NCI-H2107 (cell line): ENCODE measurements around the gene ZSCAN2.

Source experiments
- DNase-seq: peaks from one replicate; lab custom pipeline; 2025; lab: John Stamatoyannopoulos, UW

Gene ZSCAN2

DNA sequence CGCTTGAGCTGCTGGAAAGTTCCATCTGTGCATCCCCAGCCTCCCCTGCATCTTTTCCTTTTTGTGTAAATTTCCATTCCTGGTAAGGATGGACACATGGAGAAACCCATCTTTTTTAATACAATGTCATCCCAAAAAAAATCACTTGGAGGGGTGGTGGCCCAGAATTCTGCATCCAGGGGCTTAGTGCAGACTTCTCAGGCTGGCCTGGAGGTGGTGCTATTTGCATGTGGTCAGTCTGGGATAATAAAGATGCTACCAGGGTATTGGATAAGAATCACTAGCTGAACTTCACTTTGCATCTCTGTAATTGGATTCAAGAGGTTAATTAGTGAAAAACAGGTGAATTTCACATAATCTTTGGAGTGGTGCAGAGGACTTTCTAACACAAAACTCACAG lies 1.8 kb upstream of the ZSCAN2 start:
- no peak for DNase-seq

DNA sequence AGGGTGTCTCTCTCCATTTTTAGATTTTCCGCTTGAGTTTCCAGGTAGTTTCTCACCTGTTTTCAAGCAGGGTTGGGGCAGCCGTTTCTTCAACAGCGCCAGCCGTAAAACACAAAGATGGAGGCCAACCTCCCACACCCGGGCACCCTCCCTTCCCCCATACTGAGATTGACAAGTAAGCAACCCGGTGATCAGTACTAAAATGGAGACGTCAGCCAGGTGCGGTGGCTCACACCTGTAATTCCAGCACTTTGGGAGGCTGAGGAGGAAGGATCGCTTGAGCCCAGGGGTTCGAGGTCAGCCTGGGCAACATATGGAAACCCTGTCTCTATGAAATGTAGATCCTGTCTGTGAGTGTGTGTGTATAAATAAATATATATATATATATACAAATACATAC lies 903 bp upstream of the ZSCAN2 start:
- no peak for DNase-seq

DNA sequence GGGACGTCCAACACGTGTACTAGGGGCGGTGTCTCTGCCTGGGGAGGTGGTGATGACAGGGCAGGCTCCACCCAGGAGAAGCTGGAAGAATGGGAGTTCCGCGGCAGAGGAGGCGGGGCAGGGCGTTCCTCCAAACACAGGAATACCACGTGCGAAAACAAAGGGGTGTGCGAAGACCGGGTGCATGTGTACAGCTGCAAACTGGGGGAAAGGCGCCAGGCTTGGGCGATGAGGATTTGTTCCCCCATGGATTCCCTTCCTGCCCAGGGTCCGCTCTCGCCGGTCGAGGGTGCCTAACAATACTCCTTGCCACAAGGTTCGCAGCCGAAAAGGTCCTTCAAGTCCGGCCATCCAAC lies 500 bp upstream of the ZSCAN2 start:
- peak; percentile 37 for DNase-seq

DNA sequence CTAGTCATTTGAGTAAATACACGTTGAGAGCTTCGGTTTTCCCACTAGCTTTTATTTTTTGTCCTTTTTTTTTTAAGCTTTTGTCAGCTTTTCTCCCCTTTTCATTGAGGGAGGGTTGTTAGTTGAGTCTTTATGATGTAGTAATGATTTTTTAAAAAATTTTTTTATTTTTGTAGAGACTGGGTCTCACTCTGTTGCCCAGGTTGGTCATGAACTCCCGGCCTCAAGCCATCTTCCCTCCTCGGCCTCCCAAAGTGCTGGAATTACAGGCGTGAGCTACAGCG lies 688 bp downstream of the ZSCAN2 start:
- DNase-seq, result no peak

DNA sequence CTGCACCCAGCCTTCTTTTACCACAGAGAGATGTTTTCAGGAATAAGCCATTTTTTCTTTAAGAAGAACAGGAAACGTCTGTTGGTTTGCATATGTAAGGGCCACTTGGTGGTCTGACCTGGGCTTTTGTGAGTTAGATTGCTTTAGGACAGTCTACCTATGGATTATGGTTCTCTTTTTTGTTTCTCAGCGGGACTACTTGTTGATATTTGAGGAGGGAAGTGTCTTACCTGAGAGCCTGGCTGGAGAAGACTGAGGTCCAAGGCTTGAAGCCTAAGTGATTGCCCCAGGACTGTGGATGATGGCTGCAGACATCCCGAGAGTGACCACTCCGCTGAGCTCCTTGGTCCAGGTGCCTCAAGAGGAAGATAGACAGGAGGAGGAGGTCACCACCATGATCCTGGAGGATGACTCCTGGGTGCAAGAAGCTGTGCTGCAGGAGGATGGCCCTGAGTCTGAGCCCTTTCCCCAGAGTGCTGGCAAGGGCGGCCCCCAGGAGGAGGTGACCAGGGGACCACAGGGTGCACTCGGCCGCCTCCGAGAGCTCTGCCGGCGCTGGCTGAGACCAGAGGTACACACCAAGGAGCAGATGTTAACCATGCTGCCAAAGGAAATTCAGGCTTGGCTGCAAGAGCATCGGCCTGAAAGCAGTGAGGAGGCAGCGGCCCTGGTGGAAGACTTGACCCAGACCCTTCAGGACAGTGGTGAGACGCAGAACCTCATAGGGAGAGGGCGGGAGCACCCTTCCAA lies 3.0 kb downstream of the ZSCAN2 start:
- no peak for DNase-seq

DNA sequence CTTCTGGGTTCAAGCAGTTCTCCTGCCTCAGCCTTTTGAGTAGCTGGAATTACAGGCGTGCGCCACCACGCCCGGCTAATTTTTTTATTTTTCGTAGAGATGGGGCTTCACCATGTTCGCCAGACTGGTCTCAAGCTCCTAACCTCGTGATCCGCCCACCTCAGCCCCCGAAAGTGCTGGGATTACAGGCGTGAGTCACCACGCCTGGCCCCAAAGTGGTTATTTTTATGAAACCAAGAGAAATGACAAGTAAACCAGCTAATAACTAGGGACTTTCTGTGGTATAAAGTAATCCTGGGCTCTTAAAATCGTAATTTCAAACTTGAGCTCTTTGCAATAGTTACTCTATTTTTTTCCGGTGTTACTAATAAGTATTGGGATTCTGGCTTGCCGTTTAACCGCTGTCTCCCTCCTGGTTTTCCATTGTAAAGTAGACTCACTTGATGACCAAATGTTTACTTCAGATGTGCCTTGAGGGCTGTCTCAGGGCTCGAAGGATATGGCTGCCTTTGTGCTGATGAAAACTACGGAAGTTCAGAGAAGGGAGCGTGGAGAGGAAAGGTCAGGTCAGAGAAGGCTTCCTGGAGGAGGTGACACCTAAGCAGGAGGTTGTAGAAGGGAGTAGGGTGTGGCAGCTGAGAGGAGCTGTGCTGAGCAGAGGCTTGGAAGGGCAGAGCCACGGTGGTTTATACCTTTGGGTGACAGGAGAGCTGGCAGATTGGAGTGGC lies 4.2 kb downstream of the ZSCAN2 start:
- DNase-seq, result no peak

DNA sequence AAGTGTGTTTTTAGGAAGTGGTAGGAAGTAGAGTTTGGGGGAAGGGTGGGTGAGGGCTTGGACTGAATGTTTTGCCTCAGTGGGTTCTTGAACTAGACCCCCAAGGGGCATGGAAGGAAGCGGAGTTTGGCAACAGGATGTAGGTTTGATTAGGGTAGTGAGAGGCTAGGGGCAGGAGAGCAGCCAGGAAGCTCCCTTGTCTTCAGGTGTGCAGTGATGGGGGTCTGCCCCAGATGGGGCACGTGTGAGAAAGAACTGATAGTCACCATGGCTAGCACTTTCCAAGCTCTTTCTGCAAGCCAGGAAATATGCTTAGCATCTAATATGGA lies 4.7 kb downstream of the ZSCAN2 start:
- DNase-seq, result no peak

DNA sequence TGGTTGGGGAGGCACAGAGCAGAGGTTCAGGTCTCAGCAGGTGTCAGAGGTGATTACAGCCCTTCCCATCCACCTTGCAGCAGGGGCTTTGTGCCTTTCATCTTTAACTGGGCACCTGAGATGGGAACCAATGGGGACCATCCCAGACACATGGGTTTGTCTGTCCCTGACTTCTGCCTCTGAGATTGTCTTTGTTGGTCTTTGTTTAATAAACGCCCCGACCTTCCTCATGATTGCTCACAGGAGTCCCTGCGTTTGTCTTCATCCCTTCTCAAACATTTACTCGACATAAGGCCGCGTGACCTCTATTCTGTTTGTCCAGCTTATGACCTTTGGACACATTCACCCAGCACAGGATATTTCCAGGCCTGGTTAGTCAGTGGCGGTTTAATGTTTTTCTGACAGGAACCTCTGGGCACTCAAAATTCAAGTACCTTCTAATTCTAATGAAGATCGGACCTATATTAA lies 5.9 kb downstream of the ZSCAN2 start:
- no peak for DNase-seq

DNA sequence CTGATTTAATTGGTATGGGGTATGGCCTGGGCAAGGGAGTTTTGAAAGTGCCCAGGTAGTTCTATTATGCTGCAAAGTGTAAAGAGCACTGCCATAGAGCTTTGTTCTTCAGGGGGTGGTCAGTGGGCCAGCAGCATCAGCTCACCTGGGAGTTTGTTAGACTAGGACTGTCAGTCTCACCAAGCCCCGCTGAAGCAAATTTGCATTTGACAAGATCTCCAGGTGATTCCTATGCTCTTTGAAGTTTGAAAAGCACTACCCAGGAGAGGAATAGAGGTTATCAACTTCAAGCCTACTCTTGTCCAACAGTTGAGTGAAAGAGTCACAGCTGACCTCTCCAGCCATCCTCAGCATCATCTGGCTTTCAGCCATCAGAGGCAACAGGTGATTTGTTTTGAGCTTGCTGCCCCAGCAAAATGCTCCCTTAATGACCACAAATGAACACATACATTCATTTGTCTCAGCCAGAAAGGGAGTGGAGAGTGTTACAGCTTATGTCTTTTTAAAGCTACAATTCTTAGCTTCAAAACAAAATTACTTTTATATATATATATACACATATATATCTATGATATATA lies 8.0 kb downstream of the ZSCAN2 start:
- no peak for DNase-seq

DNA sequence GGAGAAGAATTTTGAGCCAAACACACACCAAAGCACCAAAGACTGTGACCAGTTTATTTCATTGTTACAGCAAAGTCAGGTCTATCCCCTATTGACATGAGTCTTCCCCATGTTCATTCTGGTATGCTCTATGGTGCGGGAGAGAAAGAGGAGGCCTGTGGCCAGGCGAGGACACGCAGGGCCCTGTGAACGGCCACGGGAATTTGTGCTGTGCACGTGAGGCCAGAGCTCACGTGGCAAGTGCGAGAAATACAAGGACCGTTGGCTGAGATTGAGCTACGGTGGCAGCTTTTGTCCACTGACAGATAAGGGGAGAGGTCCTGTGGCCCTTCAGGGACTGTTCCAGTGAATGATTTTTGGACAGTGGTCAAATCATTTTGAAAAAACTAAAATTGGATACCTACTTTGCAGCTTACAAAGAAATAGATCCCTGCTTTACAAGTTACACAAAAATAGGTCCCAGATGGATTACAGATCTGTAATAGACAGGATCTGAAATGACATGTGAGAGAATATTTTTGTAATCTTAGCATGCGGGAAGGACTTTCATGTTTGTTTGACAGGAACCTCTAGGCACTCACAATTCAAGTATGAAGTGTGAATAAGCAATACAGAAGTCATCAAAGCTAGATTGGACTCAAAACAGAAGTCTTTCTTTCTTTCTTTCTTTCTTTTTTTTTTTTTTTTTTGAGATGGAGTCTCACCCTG lies 9.2 kb downstream of the ZSCAN2 start:
- DNase-seq, result no peak

DNA sequence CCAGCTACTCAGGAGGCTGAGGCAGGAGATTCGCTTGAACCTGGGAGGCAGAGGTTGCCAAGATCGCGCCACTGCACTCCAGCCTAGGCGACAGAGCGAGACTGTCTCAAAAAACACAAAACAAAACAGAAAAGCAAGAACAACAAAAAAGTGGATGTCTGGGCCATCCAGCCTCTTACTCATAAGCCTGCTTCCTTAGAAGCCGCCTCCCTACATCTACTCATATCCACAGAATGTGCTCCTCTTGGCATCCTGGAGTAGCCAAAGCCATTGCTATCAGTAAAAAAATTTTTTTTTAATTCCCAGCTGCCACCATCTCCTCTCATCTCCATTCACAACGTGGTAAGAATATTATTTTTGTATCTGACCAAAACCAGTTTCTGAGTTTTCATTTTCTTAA lies 10.8 kb downstream of the ZSCAN2 start:
- no peak for DNase-seq

DNA sequence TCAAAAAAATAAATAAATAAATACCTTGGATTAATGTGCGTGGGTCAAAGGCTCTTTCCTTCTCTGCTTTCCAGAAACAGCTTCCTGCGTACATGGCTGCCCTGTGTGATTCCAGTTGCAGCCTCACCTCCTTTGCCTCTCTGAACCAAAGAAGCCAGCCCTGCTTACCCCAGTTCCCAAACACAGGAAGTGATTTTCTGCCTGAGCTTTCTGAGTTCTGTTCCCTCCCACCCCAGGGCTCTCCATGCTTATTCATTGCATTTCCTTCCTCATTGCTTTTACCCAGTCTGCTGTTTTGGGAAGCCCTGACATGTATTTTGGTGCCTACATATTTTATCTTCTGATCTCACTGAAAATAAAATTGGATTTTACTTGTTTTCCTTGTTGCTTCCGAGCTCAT lies 15.4 kb downstream of the ZSCAN2 start:
- DNase-seq, result no peak

DNA sequence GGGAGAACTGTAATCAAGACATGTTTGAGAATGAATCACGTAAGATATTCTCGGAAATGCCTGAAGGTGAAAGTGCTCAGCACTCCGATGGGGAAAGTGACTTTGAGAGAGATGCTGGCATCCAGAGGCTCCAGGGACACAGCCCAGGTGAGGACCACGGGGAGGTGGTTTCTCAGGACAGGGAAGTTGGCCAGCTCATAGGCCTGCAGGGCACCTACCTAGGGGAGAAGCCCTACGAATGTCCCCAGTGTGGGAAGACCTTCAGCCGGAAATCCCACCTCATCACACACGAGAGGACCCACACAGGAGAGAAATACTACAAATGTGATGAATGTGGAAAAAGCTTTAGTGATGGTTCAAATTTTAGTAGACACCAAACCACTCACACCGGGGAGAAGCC lies 19.8 kb downstream of the ZSCAN2 start:
- DNase-seq, result no peak

DNA sequence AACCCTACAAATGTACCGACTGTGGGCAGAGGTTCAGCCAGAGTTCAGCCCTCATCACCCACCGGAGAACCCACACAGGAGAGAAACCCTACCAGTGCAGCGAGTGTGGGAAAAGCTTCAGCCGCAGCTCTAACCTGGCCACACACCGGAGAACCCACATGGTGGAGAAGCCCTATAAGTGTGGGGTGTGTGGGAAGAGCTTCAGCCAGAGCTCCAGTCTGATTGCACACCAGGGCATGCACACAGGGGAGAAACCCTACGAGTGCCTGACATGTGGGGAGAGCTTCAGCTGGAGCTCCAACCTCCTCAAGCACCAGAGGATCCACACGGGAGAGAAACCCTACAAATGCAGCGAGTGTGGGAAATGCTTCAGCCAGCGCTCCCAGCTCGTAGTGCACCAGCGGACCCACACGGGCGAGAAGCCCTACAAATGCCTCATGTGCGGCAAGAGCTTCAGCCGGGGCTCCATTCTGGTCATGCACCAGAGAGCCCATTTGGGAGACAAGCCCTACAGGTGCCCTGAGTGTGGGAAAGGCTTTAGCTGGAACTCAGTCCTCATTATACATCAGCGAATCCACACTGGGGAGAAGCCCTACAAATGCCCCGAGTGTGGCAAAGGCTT lies 20.7 kb downstream of the ZSCAN2 start:
- no peak for DNase-seq

DNA sequence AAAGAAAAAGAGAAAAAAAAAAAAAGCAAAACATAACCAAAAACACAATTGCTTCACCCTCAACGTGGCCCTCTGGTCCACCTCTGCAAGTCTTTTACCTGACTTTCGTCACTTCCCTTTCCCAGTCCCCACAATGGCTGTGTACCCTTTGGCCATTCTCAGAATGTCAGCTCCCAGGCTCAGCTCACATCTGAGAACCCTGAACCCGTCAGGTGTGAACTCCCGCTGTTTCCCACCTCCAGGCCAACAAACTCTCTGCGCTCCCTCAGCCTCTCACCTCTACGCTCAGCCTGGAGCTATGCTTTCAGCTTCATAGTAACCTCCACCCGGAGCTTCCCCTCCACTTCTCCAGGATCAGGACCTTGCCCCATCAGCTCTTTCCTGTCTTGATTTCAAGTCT lies 23.6 kb downstream of the ZSCAN2 start:
- no peak for DNase-seq

DNA sequence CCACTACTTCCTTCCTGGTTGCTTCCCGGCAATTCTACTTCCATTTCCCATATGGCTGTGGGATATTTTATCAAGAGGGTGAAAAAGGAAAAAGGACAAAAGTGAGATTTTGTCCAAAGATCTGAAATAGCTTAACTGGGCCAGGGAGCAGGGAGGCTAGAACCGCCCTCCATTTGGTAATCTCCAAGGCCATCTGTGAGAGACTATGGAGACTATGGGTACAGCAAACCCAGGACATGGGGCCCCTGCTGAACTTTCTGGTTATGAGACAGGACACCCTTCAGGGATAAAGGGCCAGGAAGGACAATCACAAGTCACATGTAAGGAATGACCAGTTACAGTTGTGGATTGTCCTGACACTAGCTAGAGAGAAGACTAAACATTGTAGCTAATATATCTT lies 24.3 kb downstream of the ZSCAN2 start:
- no peak for DNase-seq

DNA sequence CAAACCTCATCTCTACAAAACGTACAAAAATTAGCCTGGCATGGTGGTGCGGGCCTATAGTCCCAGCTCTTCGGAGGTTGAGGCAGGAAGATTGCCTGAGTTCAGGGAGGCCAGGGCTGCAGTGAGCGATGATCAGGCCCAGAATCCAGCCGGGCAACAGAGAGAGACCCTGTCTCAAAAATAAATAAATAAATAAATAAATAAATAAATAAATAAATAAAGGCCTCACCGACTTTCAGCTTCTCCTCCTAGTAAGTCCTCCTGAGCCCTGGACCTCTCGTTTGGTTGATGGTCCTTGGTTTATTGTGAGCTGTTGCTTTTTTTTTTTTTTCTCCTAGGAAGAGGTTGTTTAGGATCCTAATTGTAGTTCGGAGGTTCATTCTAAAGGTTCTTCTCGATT lies 28.2 kb downstream of the ZSCAN2 start:
- no peak for DNase-seq

DNA sequence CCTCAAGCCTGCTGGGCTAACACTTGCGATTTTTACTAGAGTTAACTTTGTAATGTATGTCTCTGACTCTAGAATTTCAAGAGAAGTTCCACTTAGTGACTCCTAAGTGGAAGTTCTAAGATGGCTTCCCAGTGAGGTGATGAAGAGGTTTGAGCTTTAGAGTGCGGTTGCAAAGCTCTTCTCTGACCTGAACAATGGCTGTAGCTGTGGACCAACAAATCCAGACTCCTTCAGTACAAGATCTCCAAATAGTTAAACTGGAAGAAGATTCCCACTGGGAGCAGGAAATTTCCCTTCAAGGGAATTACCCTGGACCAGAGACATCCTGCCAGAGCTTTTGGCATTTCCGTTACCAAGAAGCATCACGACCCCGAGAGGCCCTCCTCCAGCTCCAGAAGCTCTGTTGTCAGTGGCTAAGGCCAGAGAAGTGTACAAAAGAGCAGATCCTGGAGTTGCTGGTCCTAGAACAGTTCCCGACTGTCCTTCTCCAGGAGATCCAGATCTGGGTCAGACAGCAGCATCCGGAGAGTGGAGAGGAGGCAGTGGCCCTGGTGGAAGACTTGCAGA lies 31.0 kb downstream of the ZSCAN2 start:
- DNase-seq, result no peak

DNA sequence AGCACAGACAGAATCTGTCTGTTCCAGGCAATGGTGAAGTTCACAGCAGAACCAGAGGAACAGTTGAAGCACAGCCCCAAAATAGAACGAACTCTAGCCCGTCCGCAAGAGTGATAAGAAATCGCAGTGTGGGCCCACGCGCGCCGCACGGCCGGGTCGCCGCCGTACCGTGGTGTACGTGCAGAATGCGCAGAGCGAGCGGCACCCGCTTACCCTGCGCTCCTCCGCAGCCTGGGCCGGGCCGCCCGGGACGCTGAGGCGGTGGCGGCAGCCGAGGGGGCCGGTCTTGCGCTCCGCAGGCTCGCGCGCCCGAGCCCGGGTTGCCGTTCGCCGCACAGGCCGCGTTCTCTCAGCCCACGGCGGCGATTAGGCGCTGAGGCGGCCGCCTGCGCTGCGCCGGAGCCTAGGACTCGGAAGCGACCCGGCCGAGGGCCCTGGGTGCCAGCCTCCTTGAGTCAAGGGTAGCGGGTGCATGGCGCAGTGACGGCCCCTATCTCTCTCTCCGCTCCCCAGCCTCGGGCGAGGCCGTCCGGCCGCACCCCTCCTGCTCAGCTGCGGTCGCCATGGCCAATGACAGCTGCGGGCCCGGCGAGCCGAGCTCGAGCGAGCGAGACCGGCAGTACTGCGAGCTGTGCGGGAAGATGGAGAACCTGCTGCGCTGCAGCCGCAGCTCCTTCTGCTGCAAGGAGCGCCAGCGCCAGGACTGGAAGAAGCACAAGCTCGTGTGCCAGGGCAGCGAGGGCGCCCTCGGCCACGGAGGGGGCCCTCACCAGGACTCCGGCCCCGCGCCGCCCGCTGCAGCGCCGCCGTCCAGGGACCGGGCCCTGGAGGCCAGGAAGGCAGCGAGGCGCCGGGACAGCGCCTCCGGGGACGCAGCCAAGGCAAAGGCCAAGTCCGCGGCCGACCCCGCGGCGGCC lies 32.8 kb downstream of the ZSCAN2 start:
- no peak for DNase-seq

DNA sequence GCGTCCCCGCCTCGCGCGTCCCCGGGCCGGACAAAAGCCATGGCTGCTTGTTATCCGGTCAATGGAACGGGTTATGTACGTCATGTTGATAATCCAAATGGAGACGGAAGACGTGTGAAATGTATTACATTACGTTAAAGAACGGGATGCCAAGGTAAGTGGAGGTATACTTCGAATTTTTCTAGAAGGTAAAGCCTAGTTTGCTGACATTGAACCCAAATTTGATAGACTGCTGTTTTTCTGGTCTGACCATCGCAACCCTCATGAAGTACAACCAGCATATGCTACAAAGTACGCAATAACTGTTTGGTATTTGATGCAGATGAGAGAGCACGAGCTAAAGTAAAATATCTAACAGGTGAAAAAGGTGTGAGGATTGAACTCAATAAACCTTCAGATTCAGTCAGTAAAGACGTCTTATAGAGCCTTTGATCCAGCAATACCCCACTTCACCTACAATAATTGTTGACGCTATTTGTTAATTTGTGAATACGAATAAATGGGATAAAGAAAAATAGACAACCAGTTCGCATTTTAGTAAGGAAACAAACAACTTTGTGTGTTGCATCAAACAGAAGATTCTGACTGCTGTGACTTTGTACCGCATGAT lies 33.5 kb downstream of the ZSCAN2 start:
- DNase-seq, result no peak

DNA sequence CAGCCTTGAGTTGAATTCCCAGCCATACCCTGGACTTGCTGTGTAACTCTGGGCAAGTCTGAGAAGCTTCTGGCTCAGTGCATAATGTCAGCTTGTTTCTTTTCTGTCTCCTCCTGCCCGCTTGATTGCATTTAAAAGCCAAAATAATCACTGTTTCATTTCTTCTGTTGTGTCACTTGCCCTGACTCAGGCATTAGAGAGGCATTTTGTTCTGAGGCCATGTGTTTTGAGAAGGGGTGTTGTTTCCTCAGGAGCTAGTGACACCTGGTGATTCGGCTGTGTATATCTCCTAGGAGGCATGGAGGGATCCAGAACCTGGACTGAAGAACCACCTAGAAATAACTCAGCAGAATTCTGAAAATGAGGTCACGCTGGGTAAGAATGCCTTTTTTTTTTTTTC lies 37.3 kb downstream of the ZSCAN2 start:
- no peak for DNase-seq
